ENCODE results near the gene MGRN1.

Gene MGRN1

GRCh38 chr16:4641895-4642294 lies 17.3 kb downstream of the MGRN1 start:
- no peak for TF ChIP-seq RARB (CRISPR knock-in tag; IDR thresholded peaks at IDR 0.05)
- TF ChIP-seq, protein P1, sequence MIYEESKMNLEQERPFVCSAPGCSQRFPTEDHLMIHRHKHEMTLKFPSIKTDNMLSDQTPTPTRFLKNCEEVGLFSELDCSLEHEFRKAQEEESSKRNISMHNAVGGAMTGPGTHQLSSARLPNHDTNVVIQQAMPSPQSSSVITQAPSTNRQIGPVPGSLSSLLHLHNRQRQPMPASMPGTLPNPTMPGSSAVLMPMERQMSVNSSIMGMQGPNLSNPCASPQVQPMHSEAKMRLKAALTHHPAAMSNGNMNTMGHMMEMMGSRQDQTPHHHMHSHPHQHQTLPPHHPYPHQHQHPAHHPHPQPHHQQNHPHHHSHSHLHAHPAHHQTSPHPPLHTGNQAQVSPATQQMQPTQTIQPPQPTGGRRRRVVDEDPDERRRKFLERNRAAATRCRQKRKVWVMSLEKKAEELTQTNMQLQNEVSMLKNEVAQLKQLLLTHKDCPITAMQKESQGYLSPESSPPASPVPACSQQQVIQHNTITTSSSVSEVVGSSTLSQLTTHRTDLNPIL (CRISPR knock-in tag; IDR thresholded peaks at IDR 0.05; ENCODE audit: low read depth) = no peak
- TF ChIP-seq, protein P2, sequence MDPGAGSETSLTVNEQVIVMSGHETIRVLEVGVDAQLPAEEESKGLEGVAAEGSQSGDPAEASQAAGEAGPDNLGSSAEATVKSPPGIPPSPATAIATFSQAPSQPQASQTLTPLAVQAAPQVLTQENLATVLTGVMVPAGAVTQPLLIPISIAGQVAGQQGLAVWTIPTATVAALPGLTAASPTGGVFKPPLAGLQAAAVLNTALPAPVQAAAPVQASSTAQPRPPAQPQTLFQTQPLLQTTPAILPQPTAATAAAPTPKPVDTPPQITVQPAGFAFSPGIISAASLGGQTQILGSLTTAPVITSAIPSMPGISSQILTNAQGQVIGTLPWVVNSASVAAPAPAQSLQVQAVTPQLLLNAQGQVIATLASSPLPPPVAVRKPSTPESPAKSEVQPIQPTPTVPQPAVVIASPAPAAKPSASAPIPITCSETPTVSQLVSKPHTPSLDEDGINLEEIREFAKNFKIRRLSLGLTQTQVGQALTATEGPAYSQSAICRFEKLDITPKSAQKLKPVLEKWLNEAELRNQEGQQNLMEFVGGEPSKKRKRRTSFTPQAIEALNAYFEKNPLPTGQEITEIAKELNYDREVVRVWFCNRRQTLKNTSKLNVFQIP (CRISPR knock-in tag; IDR thresholded peaks at IDR 0.05; ENCODE audit: borderline replicate concordance, low read depth) = no peak
- TF ChIP-seq TOX (CRISPR knock-in tag; IDR thresholded peaks at IDR 0.05; ENCODE audit: borderline replicate concordance) = no peak
- TF ChIP-seq CSDC2 (CRISPR knock-in tag; IDR thresholded peaks at IDR 0.05) = no peak
- TF ChIP-seq ZFP30 (CRISPR knock-in tag; IDR thresholded peaks at IDR 0.05) = no peak
- TF ChIP-seq ZNF8 (CRISPR knock-in tag; IDR thresholded peaks at IDR 0.05) = no peak
- no peak for TF ChIP-seq ZNF565 (CRISPR knock-in tag; conservative IDR thresholded peaks at IDR 0.05; ENCODE audit: low read depth)
- no peak for ATAC-seq

- ATAC-seq = no peak
- TF ChIP-seq ZNF70 (CRISPR knock-in tag; IDR thresholded peaks at IDR 0.05) (no peak), CSRNP3 (CRISPR knock-in tag; IDR thresholded peaks at IDR 0.05) (no peak), ISL1 (CRISPR knock-in tag; IDR thresholded peaks at IDR 0.05) (no peak), ZC3H10 (CRISPR knock-in tag; IDR thresholded peaks at IDR 0.05) (no peak), ESRRG (CRISPR knock-in tag; IDR thresholded peaks at IDR 0.05) (no peak), GLIS3 (CRISPR knock-in tag; IDR thresholded peaks at IDR 0.05) (no peak), BACH2 (CRISPR knock-in tag; IDR thresholded peaks at IDR 0.05; ENCODE audit: borderline replicate concordance) (no peak), ZFP30 (CRISPR knock-in tag; IDR thresholded peaks at IDR 0.05) (no peak), RARB (CRISPR knock-in tag; IDR thresholded peaks at IDR 0.05) (no peak), CSDC2 (CRISPR knock-in tag; IDR thresholded peaks at IDR 0.05) (no peak), ZFP3 (CRISPR knock-in tag; IDR thresholded peaks at IDR 0.05) (no peak), TOX (CRISPR knock-in tag; IDR thresholded peaks at IDR 0.05; ENCODE audit: borderline replicate concordance) (no peak), ZNF8 (CRISPR knock-in tag; IDR thresholded peaks at IDR 0.05) (no peak)
- TF ChIP-seq, protein P3, sequence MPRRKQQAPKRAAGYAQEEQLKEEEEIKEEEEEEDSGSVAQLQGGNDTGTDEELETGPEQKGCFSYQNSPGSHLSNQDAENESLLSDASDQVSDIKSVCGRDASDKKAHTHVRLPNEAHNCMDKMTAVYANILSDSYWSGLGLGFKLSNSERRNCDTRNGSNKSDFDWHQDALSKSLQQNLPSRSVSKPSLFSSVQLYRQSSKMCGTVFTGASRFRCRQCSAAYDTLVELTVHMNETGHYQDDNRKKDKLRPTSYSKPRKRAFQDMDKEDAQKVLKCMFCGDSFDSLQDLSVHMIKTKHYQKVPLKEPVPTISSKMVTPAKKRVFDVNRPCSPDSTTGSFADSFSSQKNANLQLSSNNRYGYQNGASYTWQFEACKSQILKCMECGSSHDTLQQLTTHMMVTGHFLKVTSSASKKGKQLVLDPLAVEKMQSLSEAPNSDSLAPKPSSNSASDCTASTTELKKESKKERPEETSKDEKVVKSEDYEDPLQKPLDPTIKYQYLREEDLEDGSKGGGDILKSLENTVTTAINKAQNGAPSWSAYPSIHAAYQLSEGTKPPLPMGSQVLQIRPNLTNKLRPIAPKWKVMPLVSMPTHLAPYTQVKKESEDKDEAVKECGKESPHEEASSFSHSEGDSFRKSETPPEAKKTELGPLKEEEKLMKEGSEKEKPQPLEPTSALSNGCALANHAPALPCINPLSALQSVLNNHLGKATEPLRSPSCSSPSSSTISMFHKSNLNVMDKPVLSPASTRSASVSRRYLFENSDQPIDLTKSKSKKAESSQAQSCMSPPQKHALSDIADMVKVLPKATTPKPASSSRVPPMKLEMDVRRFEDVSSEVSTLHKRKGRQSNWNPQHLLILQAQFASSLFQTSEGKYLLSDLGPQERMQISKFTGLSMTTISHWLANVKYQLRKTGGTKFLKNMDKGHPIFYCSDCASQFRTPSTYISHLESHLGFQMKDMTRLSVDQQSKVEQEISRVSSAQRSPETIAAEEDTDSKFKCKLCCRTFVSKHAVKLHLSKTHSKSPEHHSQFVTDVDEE (CRISPR knock-in tag; IDR thresholded peaks at IDR 0.05) = no peak
These were observed 22.4 kb downstream of the MGRN1 start for GRCh38 chr16:4646773-4647643.

- TF ChIP-seq ZNF8 (CRISPR knock-in tag; IDR thresholded peaks at IDR 0.05) = no peak
- TF ChIP-seq ISL1 (CRISPR knock-in tag; IDR thresholded peaks at IDR 0.05) = no peak
- TF ChIP-seq OSR1 (CRISPR knock-in tag; IDR thresholded peaks at IDR 0.05) = no peak
- TF ChIP-seq RARB (CRISPR knock-in tag; IDR thresholded peaks at IDR 0.05) = no peak
- no peak for ATAC-seq
These were observed 23.0 kb downstream of the MGRN1 start for GRCh38 chr16:4647644-4647980.

DNA sequence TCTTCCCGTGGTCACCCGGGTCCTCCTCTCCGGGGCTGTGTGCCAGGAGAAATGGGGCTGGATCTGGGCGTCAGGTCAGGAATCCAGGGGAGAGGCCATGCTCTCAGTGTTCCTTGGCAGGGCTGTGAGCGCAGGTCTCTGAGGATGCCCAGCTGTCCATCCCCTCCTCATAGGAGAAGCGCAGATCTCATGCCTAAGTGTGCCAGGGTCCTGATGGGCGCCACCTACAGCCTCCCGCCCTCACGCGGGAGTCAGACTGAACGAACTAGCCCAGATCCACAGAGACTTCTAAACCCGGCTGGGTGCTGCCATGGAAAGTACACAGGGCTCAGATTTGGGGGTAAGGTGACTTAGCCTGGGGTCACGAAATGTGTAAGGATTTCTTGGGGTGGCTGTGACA lies 24.3 kb downstream of the MGRN1 start:
- no peak for ATAC-seq
- TF ChIP-seq GLIS3 (CRISPR knock-in tag; IDR thresholded peaks at IDR 0.05) (no peak), PPARA (CRISPR knock-in tag; IDR thresholded peaks at IDR 0.05; ENCODE audit: borderline replicate concordance) (no peak), ZC3H10 (CRISPR knock-in tag; IDR thresholded peaks at IDR 0.05) (no peak), TOX (CRISPR knock-in tag; IDR thresholded peaks at IDR 0.05; ENCODE audit: borderline replicate concordance) (no peak), ESRRG (CRISPR knock-in tag; IDR thresholded peaks at IDR 0.05) (no peak), ZFP30 (CRISPR knock-in tag; IDR thresholded peaks at IDR 0.05) (no peak), ZNF70 (CRISPR knock-in tag; IDR thresholded peaks at IDR 0.05) (no peak)
- TF ChIP-seq, protein P3 (CRISPR knock-in tag; IDR thresholded peaks at IDR 0.05) = no peak
- TF ChIP-seq, protein P4, sequence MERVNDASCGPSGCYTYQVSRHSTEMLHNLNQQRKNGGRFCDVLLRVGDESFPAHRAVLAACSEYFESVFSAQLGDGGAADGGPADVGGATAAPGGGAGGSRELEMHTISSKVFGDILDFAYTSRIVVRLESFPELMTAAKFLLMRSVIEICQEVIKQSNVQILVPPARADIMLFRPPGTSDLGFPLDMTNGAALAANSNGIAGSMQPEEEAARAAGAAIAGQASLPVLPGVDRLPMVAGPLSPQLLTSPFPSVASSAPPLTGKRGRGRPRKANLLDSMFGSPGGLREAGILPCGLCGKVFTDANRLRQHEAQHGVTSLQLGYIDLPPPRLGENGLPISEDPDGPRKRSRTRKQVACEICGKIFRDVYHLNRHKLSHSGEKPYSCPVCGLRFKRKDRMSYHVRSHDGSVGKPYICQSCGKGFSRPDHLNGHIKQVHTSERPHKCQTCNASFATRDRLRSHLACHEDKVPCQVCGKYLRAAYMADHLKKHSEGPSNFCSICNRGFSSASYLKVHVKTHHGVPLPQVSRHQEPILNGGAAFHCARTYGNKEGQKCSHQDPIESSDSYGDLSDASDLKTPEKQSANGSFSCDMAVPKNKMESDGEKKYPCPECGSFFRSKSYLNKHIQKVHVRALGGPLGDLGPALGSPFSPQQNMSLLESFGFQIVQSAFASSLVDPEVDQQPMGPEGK (CRISPR knock-in tag; IDR thresholded peaks at IDR 0.05; ENCODE audit: borderline replicate concordance) = no peak
- TF ChIP-seq, protein P2 (CRISPR knock-in tag; IDR thresholded peaks at IDR 0.05; ENCODE audit: borderline replicate concordance, low read depth) = no peak

Data from SK-N-SH treated with all-trans-retinoic acid at 6 μM for 48 hours (cell line).